GM19328 (cell line): ENCODE data around the gene DNAJC11.

Source experiments
- ATAC-seq: cut with Tn5 transposase; IDR thresholded peaks from one replicate; pipeline ENCODE4 v1.9.1; 2021; ENCODE audit warnings: mild to moderate bottlenecking, moderate library complexity; ENCODE audit not compliant: unreplicated experiment

DNAJC11 gene

GRCh38 chr1:6588128-6588892, 113.3 kb downstream of the DNAJC11 start:
- ATAC-seq, result no peak

GRCh38 chr1:6587261-6588005, 114.2 kb downstream of the DNAJC11 start:
- no peak for ATAC-seq

GRCh38 chr1:6586404-6586816, 115.2 kb downstream of the DNAJC11 start:
- no peak for ATAC-seq

GRCh38 chr1:6585841-6586240, 115.8 kb downstream of the DNAJC11 start:
- ATAC-seq, result no peak

- ATAC-seq, result no peak
Measured at GRCh38 chr1:6585081-6585722, 116.4 kb downstream of the DNAJC11 start.
